K562 (cell line): ENCODE measurements around the gene TM7SF2. TPM values are rescaled to one million over a fixed set of nuclear protein-coding genes. Genes with fewer than 3 reads are reported as not detected.

Experiments
- ADNP ChIP-seq: fragments of 200-800 bp; sonication (Bioruptor generic); IDR thresholded peaks from 2 replicates; pipeline ENCODE4 v1.6.1; 2016; ENCODE audit warnings: missing genetic modification characterization, missing compliant biosample characterization
- BHLHE40 ChIP-seq: IDR thresholded peaks from 2 replicates; pipeline ENCODE4 v1.6.1; 2011; ENCODE audit warnings: low read length, improper control_type of control experiment
- KDM1A ChIP-seq, 2 experiments: fragments of 450-650 bp; IDR thresholded peaks; 2 replicates each; pipeline ENCODE4 v1.6.1; 2016; ENCODE audit warnings: mild to moderate bottlenecking in 2 of 2
- KLF10 ChIP-seq: fragments of 250-450 bp; sonication (Bioruptor Pico); IDR thresholded peaks from 2 replicates; pipeline ENCODE4 v1.6.1; 2021; ENCODE audit warnings: matching md5 sums
- MTA1 ChIP-seq: fragments of 450-650 bp; IDR thresholded peaks from 2 replicates; pipeline ENCODE4 v1.6.1; 2017; ENCODE audit warnings: borderline replicate concordance
- MTA3 ChIP-seq: fragments of 450-650 bp; formaldehyde crosslinking; IDR thresholded peaks from 2 replicates; pipeline ENCODE4 v1.6.1; 2017; ENCODE audit warnings: mild to moderate bottlenecking, borderline replicate concordance
- POLR3A ChIP-seq: IDR thresholded peaks from 2 replicates; pipeline ENCODE4 v1.6.1; 2011; ENCODE audit warnings: borderline replicate concordance, mild to moderate bottlenecking, moderate library complexity; ENCODE audit not compliant: insufficient read length, insufficient read depth; ENCODE audit errors: extremely low read depth
- RBM22 ChIP-seq: fragments of 200-400 bp; formaldehyde crosslinking; IDR thresholded peaks from 2 replicates; pipeline ENCODE4 v1.6.1; 2018; ENCODE audit warnings: low read length, low read depth; ENCODE audit not compliant: poor library complexity, severe bottlenecking
- SMAD3 ChIP-seq: fragments of 450-650 bp; formaldehyde crosslinking; conservative IDR thresholded peaks from 2 replicates; pipeline ENCODE4 v1.4.0; 2020; ENCODE audit warnings: mild to moderate bottlenecking
- TBP ChIP-seq: optimal IDR thresholded peaks from 2 replicates; pipeline ENCODE3; 2011; ENCODE audit warnings: low read depth, low read length, improper control_type of control experiment
- TEAD4 ChIP-seq, 2 experiments: sonication (generic) in 1 of 2; formaldehyde crosslinking in 1 of 2; IDR thresholded peaks; 2 replicates each; pipeline versions ENCODE4 v1.6.1 to v1.8.0; 2012 to 2022; ENCODE audit warnings: borderline replicate concordance in 1 of 2, inconsistent platforms in 1 of 2, low read length in 1 of 2, mild to moderate bottlenecking in 1 of 2, missing genetic modification reagents in 1 of 2
- TFAM ChIP-seq: fragments of 250-450 bp; sonication (Bioruptor Pico); conservative IDR thresholded peaks from 2 replicates; pipeline ENCODE4 v1.5.0; 2021; ENCODE audit warnings: mild to moderate bottlenecking, moderate library complexity
- TOE1 ChIP-seq, 2 experiments: fragments of 450-650 bp in 1 of 2; sonication (generic) in 1 of 2; formaldehyde crosslinking in 1 of 2; IDR thresholded peaks; 2 replicates each; pipeline versions ENCODE4 v1.7.1 to v1.8.0; 2016 to 2022; ENCODE audit warnings: borderline replicate concordance in 2 of 2, mild to moderate bottlenecking in 2 of 2, antibody characterized with exemption in 1 of 2, inconsistent platforms in 1 of 2, low read depth in 1 of 2, missing genetic modification reagents in 1 of 2, moderate library complexity in 1 of 2
- XRCC4 ChIP-seq: IDR thresholded peaks from one replicate; pipeline ENCODE4 v1.6.1; 2011; ENCODE audit not compliant: insufficient read depth, insufficient read length; ENCODE audit errors: extremely low read depth
- ZC3H11A ChIP-seq: IDR thresholded peaks from 2 replicates; pipeline ENCODE4 v1.6.1; 2012; ENCODE audit warnings: low read depth, low read length, improper control_type of control experiment
- ZKSCAN8 ChIP-seq: fragments of 200-800 bp; sonication (Bioruptor generic); IDR thresholded peaks from 2 replicates; pipeline ENCODE4 v1.6.1; 2016; ENCODE audit warnings: missing genetic modification characterization, missing compliant biosample characterization
- ZNF133 ChIP-seq: fragments of 250-450 bp; sonication (Bioruptor Pico); IDR thresholded peaks from 2 replicates; pipeline ENCODE4 v1.4.0; 2020; ENCODE audit warnings: mild to moderate bottlenecking
- ZNF584 ChIP-seq: fragments of 200-800 bp; sonication (Bioruptor generic); IDR thresholded peaks from 2 replicates; pipeline ENCODE4 v1.6.1; 2016; ENCODE audit warnings: low read depth, mild to moderate bottlenecking, missing genetic modification characterization, missing compliant biosample characterization
- ZNF586 ChIP-seq: fragments of 450-650 bp; formaldehyde crosslinking; conservative IDR thresholded peaks from 2 replicates; pipeline ENCODE4 v1.4.0; 2020; ENCODE audit warnings: mild to moderate bottlenecking, moderate library complexity
- ZNF75A ChIP-seq: fragments of 450-650 bp; formaldehyde crosslinking; IDR thresholded peaks from 2 replicates; pipeline ENCODE4 v1.4.0; 2020; ENCODE audit warnings: mild to moderate bottlenecking
- ZZZ3 ChIP-seq: fragments of 450-650 bp; IDR thresholded peaks from 2 replicates; pipeline ENCODE4 v1.6.1; 2016; ENCODE audit warnings: antibody characterized with exemption, mild to moderate bottlenecking, moderate library complexity
- polyA plus RNA-seq, 8 experiments: library from polyadenylated mRNA; depleted of rRNA in 4 of 8; stranded (reverse) in 5 of 8; unstranded in 3 of 8; fragments of >200 nt; fragmentation: Nextera tagmentation in 2 of 8; fragmentation: Illumina TruSeq in 1 of 8; extraction: Ambion mirVana in 2 of 8; extraction: Trizol in 1 of 8; gene quantifications; 2 replicates each; pipeline versions ENCODE4 v1.2.1 to v1.2.3, GENCODE V29; 2011 to 2014; ENCODE audit warnings: inconsistent platforms in 1 of 8, missing spikeins in 1 of 8
- total RNA-seq, 7 experiments: library from RNA; depleted of rRNA in 6 of 7; stranded (reverse); fragments of >200 nt in 6 of 7; fragmentation: Illumina TruSeq in 2 of 7; extraction: Trizol in 2 of 7; gene quantifications; 2 replicates each; pipeline versions ENCODE4 v1.2.1 to v1.2.3, GENCODE V29; 2011 to 2021; ENCODE audit warnings: low replicate concordance in 1 of 7
- TF ChIP-seq, protein P1 (sequence below): sonication (generic); formaldehyde crosslinking; IDR thresholded peaks from 2 replicates; pipeline ENCODE4 v1.8.1; 2023; ENCODE audit warnings: mild to moderate bottlenecking, missing genetic modification reagents
- TF ChIP-seq, protein P2 (sequence below): fragments of 250-450 bp; sonication (Bioruptor Pico); IDR thresholded peaks from 2 replicates; pipeline ENCODE4 v1.5.1; 2021; ENCODE audit warnings: mild to moderate bottlenecking

TM7SF2 gene
- total and polyA plus RNA-seq, 9 of the 15 experiments (the other 6 are each of a cell fraction or from before 2014, with no cell fraction given) = 1.2 to 22.0 (median 14.3) TPM

DNA sequence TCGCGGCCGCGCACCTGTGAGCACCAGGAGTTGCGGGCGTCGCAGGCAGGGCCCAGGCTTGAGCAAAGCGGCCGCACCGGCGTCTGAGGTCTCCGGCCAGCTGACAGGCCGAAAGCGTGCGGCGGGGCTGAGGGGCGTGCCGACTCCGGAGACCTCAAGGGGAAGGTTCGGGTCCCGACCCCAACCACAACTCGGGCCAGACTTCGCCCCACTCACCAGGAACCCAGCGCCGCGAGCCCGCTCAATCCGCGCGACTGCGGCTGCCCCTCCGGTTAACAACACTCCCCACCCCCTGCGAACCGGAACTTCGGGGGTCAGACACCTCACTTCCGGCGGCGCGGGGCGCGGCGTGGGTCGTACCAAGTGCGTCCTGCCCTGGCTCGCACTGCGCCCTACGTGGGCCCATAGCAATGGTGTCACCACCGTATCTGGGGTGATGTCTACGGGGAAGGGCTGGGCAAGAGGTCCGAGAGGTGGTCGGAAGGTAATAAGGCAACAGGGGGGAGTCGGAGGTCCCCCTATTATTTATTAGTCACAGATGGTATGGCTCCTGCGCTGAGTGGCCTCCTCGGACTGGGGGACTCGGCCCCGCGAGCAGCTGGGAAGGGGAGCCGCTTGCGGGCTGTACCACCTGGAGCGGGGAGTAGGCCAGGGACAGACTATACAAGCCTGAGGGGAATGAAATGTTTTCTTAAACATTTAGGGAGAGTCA is 22.7 kb downstream of the TM7SF2 start, which contains the start of gene SYVN1 (continued):
- TF ChIP-seq, protein P1, sequence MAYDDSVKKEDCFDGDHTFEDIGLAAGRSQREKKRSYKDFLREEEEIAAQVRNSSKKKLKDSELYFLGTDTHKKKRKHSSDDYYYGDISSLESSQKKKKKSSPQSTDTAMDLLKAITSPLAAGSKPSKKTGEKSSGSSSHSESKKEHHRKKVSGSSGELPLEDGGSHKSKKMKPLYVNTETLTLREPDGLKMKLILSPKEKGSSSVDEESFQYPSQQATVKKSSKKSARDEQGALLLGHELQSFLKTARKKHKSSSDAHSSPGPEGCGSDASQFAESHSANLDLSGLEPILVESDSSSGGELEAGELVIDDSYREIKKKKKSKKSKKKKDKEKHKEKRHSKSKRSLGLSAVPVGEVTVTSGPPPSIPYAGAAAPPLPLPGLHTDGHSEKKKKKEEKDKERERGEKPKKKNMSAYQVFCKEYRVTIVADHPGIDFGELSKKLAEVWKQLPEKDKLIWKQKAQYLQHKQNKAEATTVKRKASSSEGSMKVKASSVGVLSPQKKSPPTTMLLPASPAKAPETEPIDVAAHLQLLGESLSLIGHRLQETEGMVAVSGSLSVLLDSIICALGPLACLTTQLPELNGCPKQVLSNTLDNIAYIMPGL = no peak
- TF ChIP-seq ZNF133 (CRISPR knock-in tag) (no peak), XRCC4 (no peak), TOE1 (IDR thresholded peaks at IDR 0.05; ENCODE audit: borderline replicate concordance) (peak; percentile 85; the same call in 1 of the 2 replicates), TOE1 (CRISPR knock-in tag; IDR thresholded peaks at IDR 0.05; ENCODE audit: borderline replicate concordance, low read depth) (no peak), TFAM (CRISPR knock-in tag) (no peak), ZC3H11A (no peak), ZZZ3 (0 out of 2 replicates have a peak, but pooled peaks have one; percentile 44), POLR3A (no peak), SMAD3 (0 out of 2 replicates have a peak, but pooled peaks have one; percentile 23), ZNF586 (peak; percentile 71; the same call in 1 of the 2 replicates), ZNF584 (CRISPR knock-in tag) (no peak), MTA3 (0 out of 2 replicates have a peak, but pooled peaks have one; percentile 70), TEAD4 (IDR thresholded peaks at IDR 0.05; ENCODE audit: low read length) (peak; percentile 47; the same call in 1 of the 2 replicates), TEAD4 (CRISPR knock-in tag; IDR thresholded peaks at IDR 0.05; ENCODE audit: borderline replicate concordance) (no peak), KLF10 (CRISPR knock-in tag) (no peak), KDM1A (IDR thresholded peaks at IDR 0.05) (no peak), BHLHE40 (peak; percentile 83), ZNF75A (no peak), RBM22 (no peak), ZKSCAN8 (CRISPR knock-in tag) (no peak), MTA1 (peak; percentile 61; the same call in 1 of the 2 replicates), TBP (peak; percentile 84), ADNP (tag) (no peak)
- TF ChIP-seq, protein P2, sequence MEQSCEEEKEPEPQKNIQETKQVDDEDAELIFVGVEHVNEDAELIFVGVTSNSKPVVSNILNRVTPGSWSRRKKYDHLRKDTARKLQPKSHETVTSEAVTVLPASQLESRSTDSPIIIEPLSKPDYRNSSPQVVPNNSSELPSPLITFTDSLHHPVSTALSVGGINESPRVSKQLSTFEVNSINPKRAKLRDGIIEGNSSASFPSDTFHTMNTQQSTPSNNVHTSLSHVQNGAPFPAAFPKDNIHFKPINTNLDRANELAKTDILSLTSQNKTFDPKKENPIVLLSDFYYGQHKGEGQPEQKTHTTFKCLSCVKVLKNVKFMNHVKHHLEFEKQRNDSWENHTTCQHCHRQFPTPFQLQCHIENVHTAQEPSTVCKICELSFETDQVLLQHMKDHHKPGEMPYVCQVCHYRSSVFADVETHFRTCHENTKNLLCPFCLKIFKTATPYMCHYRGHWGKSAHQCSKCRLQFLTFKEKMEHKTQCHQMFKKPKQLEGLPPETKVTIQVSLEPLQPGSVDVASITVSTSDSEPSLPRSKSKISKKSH (CRISPR knock-in tag) = no peak
